NT2/D1 (cell line): ENCODE data around the gene ASPSCR1.

Source experiments
- SUZ12 ChIP-seq: IDR thresholded peaks from 2 replicates; pipeline ENCODE4 v1.6.1; 2011; ENCODE audit not compliant: insufficient read length, insufficient read depth; ENCODE audit errors: extremely low read depth
- YY1 ChIP-seq: IDR thresholded peaks from 2 replicates; pipeline ENCODE4 v1.6.1; 2011; ENCODE audit not compliant: insufficient read length, insufficient read depth
- ZNF274 ChIP-seq: IDR thresholded peaks from 2 replicates; pipeline ENCODE4 v1.6.1; 2011; ENCODE audit warnings: mild to moderate bottlenecking, low read depth, low read length

GRCh38 chr17:81983011-81983638 lies 5.7 kb downstream of the ASPSCR1 start:
- TF ChIP-seq ZNF274: no peak
- TF ChIP-seq YY1: no peak
- TF ChIP-seq SUZ12: no peak
